Neutrophil (primary cell): ENCODE measurements around the gene FOXL3.

Source experiments
- H3K27ac ChIP-seq: fragments of 200-600 bp; sonication (generic); 2 replicates; pipeline ENCODE4 v1.5.1; 2016; ENCODE audit warnings: mild to moderate bottlenecking, moderate library complexity
- H3K27me3 ChIP-seq: fragments of 200-600 bp; sonication (generic); 2 replicates; pipeline ENCODE4 v1.6.0; 2016; ENCODE audit warnings: mild to moderate bottlenecking
- H3K36me3 ChIP-seq: fragments of 200-600 bp; sonication (generic); 2 replicates; pipeline ENCODE4 v1.5.1; 2017
- H3K4me1 ChIP-seq, 2 experiments: fragments of 200-600 bp in 1 of 2; sonication (generic) in 1 of 2; 1 replicate in 1 of 2; 2 replicates in 1 of 2; pipeline versions ENCODE4 v1.5.1 to v1.6.1; 2013 to 2016; ENCODE audit warnings: low read depth in 1 of 2, low read length in 1 of 2, mild to moderate bottlenecking in 1 of 2, moderate library complexity in 1 of 2; ENCODE audit not compliant: control insufficient read depth in 1 of 2, insufficient read depth in 1 of 2
- H3K4me3 ChIP-seq, 2 experiments: fragments of 200-600 bp in 1 of 2; sonication (generic) in 1 of 2; 1 replicate in 1 of 2; 2 replicates in 1 of 2; pipeline ENCODE4 v1.5.1; 2013 to 2016; ENCODE audit warnings: low read depth in 1 of 2, low read length in 1 of 2, mild to moderate bottlenecking in 1 of 2, moderate library complexity in 1 of 2
- H3K9me3 ChIP-seq: fragments of 200-600 bp; sonication (generic); 2 replicates; pipeline ENCODE4 v1.5.1; 2016
- TF ChIP-seq, protein P1 (sequence below): fragments of 200-600 bp; sonication (generic); IDR thresholded peaks from 2 replicates; pipeline ENCODE4 v1.5.1; 2016; ENCODE audit warnings: antibody characterized with exemption

FOXL3 gene

DNA sequence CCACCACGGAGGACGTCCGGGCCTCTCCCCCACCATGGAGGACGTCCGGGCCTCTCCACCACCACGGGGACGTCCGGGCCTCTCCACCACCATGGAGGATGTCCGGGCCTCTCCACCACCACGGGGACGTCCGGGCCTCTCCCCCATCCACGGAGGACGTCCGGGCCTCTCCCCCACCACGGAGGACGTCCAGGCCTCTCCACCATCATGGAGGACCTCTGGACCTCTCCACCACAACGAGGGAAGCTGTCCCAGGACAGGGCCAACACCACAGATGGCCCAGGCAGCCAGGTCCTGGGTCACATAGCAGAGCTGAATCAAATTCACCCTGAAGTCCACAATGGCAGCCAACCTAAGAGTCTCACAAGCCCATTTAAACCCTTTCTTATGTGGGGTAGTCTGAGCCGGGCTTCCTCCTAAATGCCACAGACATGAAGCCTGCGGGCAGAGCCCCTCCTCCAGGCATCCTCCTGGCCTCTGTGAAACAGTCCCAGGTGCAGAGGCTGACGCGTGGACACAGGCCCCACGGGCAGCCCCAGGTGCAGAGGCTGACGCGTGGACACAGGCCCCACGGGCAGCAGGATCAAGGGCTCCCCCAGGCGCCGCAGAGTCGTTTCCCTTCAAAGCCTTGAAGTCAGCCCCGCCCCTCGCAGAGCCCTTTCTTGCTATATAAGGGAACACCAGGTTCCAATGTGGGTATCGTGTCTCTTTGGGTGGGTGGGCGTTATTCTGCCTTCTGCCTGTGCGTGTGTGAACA is 47.0 kb downstream of the FOXL3 start:
- peaks cover 16% of the 10 kb centered on the region for H3K27me3 ChIP-seq
- H3K27ac ChIP-seq = no peak overlapping the region
- TF ChIP-seq, protein P1, sequence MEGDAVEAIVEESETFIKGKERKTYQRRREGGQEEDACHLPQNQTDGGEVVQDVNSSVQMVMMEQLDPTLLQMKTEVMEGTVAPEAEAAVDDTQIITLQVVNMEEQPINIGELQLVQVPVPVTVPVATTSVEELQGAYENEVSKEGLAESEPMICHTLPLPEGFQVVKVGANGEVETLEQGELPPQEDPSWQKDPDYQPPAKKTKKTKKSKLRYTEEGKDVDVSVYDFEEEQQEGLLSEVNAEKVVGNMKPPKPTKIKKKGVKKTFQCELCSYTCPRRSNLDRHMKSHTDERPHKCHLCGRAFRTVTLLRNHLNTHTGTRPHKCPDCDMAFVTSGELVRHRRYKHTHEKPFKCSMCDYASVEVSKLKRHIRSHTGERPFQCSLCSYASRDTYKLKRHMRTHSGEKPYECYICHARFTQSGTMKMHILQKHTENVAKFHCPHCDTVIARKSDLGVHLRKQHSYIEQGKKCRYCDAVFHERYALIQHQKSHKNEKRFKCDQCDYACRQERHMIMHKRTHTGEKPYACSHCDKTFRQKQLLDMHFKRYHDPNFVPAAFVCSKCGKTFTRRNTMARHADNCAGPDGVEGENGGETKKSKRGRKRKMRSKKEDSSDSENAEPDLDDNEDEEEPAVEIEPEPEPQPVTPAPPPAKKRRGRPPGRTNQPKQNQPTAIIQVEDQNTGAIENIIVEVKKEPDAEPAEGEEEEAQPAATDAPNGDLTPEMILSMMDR = no peak
- H3K4me3 ChIP-seq = no peak overlapping the region
- no peaks in the 10 kb centered on the region for H3K36me3 ChIP-seq
- H3K4me1 ChIP-seq = no peaks in the 10 kb centered on the region
- H3K9me3 ChIP-seq = no peaks in the 10 kb centered on the region

DNA sequence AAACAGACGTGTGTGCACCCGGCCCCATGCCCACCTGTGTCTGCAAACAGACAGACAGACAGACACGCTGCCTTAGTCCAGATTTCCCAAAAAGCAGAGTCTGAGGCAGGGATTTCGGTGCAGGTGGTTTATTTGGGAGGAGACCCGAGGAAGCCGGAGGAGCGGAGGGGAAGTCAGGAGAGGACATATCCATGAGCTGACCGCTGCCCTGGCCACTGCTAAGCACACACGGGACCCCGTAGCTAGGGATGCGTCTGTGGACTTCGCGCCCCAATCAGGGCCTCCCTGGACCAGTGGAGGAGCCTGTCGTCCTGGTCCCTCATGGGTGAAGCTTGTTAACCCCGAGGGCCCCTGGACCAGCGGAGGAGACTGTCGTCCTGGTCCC is 47.6 kb downstream of the FOXL3 start:
- Histone ChIP-seq H3K27me3 (peaks cover 11% of the 10 kb centered on the region), H3K36me3 (no peaks in the 10 kb centered on the region), H3K9me3 (no peaks in the 10 kb centered on the region), H3K27ac (no peak overlapping the region), H3K4me3 (no peak overlapping the region), H3K4me1 (no peaks in the 10 kb centered on the region)
- TF ChIP-seq, protein P1 = no peak

DNA sequence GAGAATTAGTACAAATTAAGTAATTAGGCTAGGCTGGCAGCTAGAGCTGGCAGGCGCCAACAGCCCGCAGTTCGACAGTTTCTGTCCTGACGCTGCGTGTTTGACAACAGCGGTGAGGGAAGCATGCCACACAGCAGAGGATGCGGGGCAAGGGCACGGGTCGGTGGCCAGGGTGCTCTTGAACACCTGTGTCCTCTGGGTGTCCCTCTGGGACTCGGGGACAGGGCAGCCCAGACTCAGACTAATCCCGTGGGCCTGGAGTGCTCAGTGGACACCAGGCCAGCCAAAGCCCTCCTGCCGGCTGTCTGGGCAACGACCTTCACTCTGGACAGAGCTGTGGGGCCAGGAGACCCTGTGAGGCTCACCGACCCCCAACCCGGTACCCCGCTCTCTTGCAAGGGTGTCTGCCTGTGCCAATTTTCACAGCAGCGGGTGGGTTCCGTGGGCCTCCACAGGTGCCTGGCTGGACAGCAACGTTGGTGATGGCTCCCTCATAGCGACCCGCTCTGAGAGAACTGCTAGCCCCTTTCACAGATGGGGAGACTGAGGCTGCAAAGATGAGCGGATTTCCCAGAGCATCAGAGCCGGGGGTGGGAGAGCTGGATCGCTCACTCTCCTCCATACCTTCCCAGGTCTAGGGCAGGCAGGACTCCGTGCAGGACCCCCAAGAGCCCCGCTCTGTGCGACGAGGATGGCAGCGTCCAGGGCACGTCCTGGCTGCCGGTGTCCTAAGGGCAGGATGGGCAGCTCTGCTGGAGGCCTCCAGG is 48.5 kb downstream of the FOXL3 start:
- Histone ChIP-seq H3K36me3 (no peaks in the 10 kb centered on the region), H3K9me3 (no peaks in the 10 kb centered on the region), H3K4me3 (no peak overlapping the region), H3K27ac (no peak overlapping the region), H3K4me1 (no peaks in the 10 kb centered on the region), H3K27me3 (peaks cover 2% of the 10 kb centered on the region)
- TF ChIP-seq, protein P1 = no peak

DNA sequence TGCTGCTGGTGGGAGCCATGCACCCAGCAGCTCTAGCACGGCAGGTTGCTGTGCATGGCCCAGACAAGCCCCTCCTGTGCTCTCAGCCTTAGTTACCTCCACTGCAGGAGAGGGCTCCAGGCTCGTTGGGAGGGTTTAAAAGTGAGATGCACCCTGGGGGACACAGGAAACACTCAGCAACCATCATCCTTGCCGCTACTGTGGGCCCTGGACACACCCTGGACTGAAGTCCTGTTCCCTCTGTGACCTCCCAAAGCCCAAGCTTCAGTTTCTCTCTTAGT is 49.0 kb downstream of the FOXL3 start:
- H3K27ac ChIP-seq = no peak overlapping the region
- no peaks in the 10 kb centered on the region for H3K27me3 ChIP-seq
- H3K4me3 ChIP-seq = no peak overlapping the region
- H3K4me1 ChIP-seq = no peaks in the 10 kb centered on the region
- no peaks in the 10 kb centered on the region for H3K9me3 ChIP-seq
- H3K36me3 ChIP-seq = no peaks in the 10 kb centered on the region
- TF ChIP-seq, protein P1 = no peak

DNA sequence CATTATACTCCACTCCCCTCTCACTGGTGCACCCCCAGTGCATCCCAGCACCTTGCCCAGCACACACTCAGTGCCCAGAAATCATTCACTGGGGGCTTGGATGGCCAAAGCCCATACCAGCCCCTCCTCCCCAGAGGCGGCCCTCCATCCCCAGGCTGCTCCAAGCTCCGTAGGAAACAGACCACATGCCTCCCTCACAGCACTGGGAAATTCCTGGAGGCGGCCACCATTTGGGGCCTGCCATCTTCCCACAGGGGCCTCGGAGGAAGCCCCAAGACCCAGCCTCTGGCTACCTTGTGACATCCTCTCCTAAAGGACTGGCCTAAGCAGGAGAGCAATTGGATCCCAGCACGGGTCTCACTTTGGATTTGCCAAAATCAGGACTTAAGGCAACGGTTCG is 49.7 kb downstream of the FOXL3 start:
- Histone ChIP-seq H3K27me3 (no peaks in the 10 kb centered on the region), H3K27ac (no peak overlapping the region), H3K4me3 (no peak overlapping the region), H3K4me1 (no peaks in the 10 kb centered on the region), H3K36me3 (no peaks in the 10 kb centered on the region), H3K9me3 (no peaks in the 10 kb centered on the region)
- TF ChIP-seq, protein P1 = no peak
